GM18861 (cell line): Measurements from ENCODE around the gene HIVEP3.
"Not testable (repeated sequence)": the region's sequence is repeated elsewhere in the genome, so short reads cannot be mapped to it uniquely, and the experiment has no call there.

Experiments
- ATAC-seq: cut with Tn5 transposase; IDR thresholded peaks from one replicate; pipeline ENCODE4 v1.9.1; 2021; ENCODE audit not compliant: unreplicated experiment

HIVEP3 gene

DNA sequence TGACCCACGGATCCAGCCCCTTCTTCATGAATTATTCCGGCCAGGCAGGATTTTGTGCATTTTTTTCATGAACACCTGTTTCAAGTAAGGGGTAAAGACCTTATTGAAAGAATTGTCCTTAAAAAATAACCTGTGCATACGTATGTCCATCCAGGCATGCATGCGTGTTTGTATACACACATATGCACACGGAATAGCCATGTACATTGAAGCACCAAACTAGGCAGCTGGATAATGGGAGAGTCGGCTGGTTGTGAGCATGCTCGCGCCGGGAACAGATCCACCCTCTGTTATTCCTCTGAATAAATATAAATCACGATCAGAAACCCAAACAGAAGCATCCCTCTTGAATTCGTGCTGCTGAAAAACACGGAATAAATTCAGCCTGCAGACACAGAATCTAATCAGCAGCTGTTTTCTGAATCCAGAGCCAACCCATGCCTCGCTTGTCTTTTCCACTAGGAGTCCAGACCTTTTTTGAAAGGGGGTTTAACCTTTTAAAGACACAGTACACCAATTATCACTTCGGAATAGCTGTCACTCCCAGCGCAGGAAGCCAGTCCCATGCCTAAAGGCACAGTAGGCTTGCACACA is at the start of gene HIVEP3:
TSS of gene HIVEP3 (minus strand) at position 473 of the 594 bp plus-strand sequence.
- ATAC-seq = no peak

DNA sequence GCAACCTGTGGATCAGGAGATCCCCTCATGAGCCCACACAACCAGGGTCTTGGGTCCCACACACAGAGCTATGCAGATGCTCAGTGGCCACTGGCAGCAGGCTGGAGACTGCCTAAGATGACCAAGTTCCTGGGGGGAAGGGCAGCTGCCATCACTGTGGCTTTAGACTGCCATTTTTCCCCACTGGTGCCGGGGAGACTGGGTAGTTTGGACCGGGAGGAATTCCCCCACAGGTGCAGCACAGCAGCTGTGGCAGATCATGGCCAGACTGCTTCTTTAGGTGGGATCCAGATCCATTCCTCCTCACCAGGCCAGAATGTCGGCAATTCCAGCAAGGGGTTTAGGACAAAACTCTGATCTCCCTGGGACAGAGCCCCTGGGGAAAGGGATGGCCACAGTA is 45.7 kb upstream of the HIVEP3 start:
- ATAC-seq = no peak

DNA sequence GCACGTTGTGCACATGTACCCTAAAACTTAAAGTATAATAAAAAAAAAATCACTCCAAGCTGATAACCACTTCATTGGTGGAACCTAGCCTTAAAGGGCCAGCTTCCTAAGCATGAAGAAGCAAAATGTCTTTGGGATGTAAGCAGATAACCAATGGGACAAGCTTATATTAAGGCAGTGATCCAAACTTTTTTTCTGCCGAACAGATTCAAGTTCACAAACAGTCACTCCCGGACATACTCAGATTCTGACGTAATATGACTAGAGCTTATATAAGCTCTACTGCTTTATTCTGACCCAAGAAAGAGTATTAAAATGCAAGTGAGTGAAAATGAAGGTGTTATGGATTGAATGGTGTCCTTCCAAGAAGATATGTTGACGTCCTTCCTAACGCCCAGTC is 44.9 kb upstream of the HIVEP3 start:
- ATAC-seq = no peak

DNA sequence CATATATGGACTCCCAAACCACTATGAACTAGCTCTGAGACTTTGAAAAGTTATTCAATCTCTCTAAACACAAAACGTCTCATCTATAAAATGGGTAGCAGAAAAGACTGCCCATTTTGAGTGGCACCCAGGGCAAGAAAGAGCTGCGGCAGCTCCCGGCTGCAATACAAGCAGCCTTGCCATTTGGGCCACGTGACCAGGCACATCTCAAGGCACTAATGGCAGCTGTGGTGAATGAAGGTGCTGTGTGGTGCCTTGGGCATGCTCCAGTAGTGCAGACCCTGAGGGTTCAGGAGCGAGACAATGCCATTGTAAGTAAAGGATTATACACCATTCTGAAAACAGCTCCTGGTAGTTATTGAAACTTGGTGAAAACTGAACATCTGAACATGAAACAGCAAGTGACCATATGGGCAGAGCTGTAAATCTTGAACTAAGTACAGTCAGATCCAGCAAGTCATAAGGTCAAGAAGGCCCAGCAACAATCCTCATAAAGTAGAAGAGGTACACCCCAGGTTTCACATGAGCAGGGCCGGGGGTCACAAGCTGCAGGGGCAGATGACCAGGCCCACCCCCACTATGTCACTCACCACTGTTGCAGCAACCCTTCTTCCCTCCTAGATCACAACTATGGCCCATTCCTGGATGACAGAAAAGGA is 39.4 kb upstream of the HIVEP3 start:
- no peak for ATAC-seq

DNA sequence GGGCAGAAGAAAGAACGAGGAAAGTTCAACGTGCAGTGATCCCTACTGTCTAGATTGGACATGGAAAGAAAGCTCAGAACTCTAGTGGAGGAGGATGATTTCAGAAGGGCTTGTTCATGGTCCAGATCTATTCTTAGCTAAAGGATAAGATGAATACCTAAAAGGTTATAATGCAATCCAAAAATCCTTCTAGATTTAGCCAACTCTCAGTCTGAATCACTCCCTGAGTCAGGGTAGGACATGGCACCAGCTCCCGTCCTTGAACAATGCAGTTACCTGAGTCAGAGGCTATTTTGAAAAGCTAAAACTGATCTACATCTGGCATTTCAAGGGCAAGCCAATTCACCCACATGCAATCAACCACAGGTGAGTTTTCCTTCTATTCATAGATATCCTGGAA is 38.8 kb upstream of the HIVEP3 start:
- no peak for ATAC-seq

DNA sequence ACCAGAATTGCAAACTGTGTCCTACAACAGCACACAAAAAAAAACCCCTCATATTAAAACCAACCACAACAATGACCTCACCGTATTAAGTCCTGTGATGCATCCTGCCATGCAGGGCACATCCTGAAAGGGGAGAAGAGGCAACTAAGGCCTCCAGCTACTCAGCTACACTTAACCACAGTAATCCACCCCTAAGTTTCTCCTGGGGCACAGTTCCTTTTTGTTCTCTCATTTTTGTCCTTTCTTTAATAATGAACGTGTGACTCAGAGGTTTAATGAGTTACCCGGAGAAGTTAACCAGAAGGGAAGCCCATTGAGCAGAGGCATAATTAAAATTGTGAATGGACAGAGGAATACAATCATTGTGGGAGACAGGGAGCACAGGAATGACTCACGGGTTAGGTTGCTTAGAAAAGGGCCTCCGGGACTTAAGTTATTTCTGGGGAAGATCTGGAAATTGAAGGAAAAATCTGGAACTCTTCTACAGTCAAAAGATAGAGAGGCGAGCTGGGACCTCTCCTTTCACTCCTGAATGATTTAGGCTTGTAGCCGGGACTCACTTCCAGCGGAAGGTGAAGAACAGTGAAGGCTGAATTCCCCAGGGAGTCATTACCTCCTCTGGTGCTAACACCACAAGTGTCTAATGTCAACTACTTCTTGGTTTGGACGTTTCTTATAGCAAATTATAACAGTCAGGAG is 36.9 kb upstream of the HIVEP3 start:
- peak; percentile 85 for ATAC-seq

DNA sequence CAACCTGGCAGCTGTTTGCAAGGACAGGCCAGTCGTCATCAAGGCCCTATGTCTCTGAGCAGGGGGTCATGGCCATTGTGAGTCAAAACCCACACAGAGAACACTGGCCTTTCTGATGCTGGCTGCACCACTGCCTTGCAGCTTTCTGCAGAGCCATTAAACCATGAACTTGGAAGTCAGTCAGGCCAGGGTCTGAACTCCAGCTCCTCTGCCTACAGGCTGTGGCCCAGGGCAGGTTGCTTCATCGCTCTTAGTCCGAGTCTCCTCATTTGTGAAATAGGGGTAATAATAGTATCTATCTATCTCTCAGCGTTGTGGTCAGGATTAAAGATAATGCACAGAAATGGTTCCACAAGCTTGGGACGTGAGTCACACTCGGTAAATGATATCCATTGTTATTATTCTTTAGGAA is 35.8 kb upstream of the HIVEP3 start:
- ATAC-seq = no peak

DNA sequence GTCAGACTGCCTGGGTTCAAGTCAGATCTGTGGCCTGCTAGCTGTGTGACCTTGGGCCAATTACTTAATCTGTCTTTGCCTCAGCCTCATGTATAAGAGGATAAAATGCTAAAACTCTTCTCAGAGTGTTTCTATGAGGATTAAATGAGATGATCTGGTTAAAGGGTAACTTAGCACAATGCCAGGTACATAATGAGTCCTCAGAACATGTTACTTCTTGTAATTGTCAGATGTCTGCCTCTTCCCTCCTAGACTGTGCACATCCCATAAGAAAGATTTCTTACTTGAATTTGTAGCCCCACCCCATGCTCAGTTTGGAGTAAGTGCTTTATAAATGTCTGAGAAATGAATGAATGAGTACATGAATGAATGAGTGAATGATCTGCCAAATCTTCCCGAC is 34.6 kb upstream of the HIVEP3 start:
- no peak for ATAC-seq

DNA sequence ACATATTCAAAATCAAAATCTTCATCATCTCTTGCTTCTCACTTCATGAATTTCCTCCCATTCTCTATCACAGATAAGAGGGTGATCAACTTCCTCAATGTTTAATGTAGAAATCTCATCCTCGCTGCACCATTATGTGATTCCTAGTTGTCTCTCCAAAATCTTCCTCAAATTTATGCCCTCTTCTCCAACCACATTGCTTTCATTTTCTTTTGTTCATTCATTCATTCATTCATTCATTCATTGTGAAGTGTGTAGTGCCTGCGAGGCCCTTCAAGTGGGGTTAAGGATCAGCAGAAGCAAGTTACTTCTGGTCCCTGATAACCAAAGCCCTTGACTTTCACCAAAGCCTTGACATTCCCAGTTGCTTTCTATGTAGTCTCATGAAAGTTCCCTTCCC is 33.5 kb upstream of the HIVEP3 start:
- ATAC-seq = no peak

DNA sequence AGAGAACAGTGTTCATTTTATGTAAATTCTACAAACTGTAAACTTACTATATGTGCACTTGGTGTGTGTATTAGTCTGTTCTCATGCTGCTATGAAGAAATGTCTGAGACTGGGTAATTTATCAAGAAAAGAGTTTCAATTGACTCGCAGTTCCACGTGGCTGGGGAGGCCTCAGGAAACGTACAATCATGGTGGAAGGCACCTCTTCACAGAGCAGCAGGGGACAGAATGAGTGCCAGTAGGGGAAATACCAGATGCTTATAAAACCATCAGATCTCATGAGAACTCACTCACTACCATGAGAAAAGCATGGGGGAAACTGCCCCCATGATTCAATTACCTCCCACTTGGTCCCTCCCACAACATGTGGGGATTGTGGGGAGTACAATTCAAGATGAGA is 32.8 kb upstream of the HIVEP3 start:
- not testable (repeated sequence) for ATAC-seq

DNA sequence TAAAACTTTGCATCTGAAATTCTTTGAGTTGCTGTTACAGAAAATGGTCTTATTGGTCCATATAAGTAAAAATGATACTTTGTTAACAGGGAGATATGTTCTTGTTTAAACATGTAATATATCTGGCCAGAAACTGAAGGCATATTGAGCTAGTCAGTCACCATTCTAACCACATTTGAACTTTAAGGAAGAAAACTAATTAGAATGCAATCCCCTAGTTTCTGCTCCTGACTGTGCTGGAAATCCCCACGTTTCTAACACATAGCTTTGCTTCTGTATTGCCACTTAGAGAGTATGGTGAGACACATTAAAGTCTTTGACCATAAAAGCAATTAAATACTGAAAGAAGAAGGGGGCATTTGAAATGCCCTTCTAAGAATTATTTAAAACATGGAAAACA is 32.1 kb upstream of the HIVEP3 start:
- ATAC-seq = no peak

DNA sequence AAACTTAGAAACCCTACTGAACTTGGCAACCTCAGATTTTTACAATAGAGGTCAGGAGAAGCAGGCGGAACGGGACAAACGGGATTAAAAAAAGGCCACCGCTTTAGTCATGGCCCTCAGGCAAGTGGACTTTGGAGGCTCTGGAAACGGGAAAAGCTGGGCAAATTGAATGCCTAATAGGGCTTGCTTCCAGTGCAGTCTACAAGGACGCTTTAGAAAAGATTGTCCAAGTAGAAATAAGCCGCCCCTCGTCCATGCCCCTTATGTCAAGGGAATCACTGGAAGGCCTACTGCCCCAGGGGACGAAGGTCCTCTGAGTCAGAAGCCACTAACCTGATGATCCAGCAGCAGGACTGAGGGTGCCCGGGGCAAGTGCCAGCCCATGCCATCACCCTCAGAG is 27.2 kb upstream of the HIVEP3 start:
- ATAC-seq = not testable (repeated sequence)

DNA sequence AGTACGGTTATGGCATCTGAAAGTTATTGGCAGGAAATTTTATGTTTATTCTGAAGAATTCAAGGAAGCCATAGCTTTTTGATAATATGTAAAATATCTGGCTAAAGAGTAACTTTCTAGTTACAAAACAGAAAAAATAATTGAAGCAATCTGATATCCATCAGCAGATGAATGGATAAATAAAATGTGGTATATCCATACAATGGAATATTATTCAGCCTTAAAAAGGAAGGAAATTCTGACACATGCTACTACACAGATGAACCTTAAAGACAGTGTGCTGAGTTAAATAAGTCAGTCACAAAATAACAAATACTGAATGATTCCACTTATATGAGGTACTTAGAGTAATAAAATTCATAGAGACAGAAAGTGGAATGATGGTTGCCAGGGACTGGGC is 25.0 kb upstream of the HIVEP3 start:
- no peak for ATAC-seq

DNA sequence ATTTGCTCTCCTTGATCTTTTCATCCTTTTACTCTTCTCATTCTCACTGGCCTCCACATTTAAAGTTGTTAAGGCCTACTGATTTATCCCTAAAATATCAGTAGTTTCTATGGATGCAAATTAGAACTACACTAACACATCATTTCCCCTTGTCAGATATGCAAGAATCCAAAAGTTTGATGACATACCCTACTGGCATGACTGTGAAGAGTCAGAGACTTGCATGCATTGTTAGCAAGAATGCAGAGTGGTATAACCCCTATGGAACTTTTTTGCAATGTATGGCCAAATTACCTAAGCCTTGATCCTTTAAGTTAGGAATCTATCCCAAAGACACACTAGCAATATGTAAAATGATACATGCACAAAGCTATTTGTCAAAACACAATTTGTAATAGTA is 23.6 kb upstream of the HIVEP3 start:
- ATAC-seq = no peak

DNA sequence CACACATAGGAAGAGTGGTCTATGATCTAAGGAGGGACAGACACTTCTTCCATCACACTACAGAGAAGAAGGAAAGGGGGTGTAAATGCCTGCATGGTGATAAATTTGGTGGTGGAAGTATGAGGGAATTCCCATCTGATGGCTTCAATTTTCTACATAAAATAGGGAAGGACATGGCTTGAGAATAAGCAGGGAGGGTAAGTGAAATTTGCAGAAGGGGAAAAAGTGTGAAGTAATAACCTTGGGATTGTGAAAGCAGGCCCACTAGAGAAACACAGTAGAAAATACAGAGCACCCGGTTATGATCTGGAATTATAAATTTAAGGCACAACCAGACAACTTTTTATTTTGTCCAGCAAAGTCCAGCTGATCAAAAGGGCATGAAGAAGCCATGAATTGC is 22.7 kb upstream of the HIVEP3 start:
- ATAC-seq = no peak

DNA sequence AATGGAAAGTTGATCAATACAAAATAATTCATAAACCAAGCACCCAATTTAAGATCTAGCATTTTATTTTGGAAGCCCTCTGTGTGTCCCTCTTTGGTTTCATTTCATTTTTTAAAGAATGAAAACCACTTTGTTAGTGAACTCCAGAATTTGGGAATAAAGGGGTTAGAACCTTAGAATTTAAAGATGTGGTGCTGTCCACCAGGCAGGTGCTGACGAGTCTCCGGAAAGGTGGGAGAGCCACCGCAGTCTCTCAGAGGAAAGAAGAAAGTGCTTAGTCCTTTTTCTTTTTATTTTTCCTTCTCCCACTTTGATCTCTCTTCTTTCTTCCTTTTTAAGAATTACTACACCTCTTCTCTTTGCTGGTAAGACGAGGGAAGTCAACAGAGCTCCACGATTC is 20.5 kb upstream of the HIVEP3 start:
- no peak for ATAC-seq

DNA sequence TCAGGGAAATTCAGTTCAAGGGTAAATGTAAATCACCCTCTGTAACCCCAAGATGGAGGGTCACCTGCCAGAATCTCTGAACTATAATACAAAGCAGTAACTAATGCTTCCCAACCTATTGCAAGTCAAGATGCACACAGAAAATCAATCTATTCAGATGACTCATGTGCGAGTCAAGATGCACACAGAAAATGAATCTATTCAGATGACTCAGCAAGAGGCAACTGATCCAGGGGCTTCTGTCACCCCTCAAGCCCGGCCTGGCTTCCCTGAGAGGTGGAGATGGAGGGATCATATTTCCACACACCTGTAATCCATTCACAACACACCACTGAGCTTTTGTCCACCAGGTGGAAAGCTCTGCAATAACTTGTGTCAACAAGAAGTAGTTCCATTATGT is 17.4 kb upstream of the HIVEP3 start:
- ATAC-seq = no peak

DNA sequence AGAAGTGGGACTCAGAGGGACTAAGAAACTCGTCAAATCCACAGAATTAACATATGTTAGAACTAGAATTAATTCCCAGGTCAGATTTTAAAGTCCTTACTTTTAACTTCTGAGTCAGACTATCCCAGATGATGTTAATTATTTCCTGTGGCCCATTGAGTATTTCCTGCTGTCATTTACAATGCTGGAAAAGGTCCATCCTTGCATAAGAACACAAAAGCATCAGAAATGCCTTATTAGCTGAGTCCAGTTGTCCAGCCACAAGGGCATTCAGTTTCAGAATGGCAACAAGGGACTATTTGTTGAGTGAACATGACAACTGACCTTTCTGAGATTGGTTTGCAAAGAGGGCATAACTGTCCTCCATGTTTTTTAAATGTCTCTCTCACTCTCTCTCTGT is 16.5 kb upstream of the HIVEP3 start:
- ATAC-seq = no peak

DNA sequence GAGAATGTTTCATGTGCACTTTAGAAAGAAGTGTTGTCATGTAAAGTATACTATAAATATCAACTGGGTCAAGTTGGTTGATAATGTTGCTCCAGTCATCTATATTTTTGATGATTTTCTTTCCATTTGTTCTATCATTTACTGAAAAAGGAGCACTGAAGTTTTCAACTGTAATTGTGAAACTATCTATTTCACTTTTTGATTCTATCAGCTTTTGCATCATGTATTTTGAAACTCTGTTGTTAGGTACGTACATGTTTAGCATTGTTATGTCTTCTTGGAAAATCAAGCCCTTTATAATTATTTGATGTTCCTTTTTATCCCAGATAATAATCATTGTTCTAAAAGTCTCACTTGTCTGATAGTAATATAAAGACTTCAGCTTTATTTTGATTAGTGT is 14.4 kb upstream of the HIVEP3 start:
- ATAC-seq = no peak

DNA sequence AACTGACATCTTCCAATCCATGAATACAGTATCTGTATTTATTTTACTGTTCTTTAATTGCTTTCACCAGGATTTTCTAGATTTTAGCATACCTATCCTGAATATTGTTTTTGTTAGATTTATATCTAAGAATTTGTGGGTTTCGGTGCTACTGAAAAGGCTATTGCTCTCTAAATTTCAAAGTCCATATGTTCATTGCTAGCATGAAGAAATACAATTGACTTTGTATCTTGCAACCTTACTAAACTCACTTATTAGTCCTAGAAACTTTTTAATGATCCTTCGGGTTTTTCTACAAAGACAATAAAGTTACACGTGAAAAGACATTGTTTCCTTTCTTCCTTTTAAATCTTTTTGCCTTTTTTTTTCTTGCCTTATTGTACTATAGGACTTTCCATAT is 12.9 kb upstream of the HIVEP3 start:
- ATAC-seq = no peak

DNA sequence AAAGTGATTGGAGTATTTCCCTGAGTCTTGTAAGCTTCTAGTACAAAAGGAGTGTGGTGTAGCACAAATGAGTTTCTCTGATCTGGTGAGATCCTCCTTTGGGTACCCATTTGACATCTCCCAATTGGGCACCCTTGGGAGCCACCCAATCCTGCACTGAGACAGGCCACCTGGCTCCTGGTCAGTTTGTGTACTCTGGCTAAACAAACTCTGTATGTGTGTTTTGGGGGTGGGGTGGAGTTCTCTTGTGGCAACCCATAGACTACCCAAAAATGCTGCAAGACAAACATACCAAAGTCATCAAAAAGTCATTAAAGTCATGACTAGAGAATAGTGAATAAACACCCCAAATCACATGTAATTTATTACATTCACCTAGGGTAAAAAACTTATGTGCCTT is 8.4 kb upstream of the HIVEP3 start:
- no peak for ATAC-seq

DNA sequence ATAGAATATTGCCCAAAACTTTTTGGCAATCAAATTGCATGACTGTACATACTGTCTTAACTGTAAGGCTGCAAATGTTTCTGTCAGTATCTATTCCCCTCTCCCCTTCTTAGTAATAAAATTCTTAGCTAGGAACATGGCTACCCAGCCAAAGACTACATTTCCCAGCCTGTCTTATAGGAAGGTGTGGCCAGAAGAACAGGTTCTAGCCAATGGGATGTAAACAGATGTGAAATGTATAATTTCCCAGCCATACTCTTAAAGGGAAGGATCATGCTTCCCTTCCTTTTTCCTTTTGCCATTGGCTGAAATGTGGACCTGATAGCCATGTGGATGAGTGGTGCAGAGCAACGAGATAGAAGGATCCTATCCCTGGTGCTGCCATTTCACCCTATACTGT is 7.0 kb upstream of the HIVEP3 start:
- ATAC-seq = no peak

DNA sequence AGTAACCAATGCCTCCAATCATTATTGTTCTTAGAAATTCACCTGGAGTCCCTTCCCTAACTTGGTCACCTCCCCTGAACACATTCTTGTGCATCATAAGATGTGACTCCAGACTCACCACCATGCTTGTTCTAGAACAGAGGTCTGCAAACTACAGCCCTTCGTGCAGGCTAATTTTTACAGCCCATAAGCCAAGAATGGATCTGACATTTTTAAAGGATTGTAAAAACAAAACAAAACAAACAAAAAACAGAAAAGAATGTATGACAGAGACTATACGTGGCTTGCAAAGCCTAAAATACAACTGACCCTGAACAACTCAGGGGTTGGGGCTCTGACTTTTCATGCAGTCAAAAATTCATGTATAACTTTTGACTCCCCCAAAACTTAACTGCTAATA is 6.2 kb upstream of the HIVEP3 start:
- no peak for ATAC-seq
